ENCODE measurements around the gene WNT3.
A peak's percentile ranks its signal among the peaks of the same experiment; 100 is the strongest.

Gene WNT3

DNA sequence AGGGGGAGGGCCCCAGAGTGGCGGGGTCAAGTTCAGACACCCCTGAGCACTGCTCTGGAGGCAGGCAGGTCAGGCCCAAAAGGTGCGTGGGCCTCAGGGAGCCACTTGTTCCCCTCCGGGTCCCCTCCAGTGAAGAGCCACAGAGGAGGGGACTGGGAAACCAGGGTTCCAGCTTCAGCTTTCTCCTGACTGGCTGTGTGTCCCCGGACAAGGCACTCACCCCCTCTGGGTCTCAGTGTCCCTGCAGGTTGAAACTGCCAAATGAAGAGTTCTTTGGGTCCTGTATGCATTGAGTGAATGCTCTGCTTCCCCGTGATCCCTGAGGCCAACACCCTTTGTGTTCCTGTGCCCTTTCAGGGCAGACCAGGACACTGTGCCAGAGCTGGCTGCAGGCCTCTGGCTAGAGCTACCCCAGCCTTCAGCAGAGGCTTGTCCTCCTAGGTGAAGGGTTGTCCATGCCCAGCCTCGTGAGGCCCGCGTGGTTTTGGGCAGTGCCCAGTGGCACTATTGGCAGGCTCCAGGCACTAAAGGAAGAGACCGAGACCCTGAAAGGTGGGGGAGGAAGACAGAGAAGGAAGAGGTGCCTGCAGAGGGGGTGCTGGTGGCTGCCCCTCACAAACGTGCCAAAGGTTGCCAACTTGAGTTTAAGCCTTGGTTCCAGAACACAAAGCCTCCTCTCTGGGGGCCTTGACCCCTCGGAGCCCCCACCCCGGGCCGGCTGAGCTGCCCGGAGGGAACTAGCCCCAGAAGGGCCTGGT is 13.3 kb upstream of the WNT3 start:
- TF ChIP-seq, protein P1, sequence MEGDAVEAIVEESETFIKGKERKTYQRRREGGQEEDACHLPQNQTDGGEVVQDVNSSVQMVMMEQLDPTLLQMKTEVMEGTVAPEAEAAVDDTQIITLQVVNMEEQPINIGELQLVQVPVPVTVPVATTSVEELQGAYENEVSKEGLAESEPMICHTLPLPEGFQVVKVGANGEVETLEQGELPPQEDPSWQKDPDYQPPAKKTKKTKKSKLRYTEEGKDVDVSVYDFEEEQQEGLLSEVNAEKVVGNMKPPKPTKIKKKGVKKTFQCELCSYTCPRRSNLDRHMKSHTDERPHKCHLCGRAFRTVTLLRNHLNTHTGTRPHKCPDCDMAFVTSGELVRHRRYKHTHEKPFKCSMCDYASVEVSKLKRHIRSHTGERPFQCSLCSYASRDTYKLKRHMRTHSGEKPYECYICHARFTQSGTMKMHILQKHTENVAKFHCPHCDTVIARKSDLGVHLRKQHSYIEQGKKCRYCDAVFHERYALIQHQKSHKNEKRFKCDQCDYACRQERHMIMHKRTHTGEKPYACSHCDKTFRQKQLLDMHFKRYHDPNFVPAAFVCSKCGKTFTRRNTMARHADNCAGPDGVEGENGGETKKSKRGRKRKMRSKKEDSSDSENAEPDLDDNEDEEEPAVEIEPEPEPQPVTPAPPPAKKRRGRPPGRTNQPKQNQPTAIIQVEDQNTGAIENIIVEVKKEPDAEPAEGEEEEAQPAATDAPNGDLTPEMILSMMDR (IDR thresholded peaks at IDR 0.05; ENCODE audit: low read depth, low read length) = no peak
- no peak overlapping the region for H3K4me3 ChIP-seq (replicated peaks in 1 of 2; ENCODE audit: low read depth in 2 of 2, low read length in 2 of 2)
- DNase-seq (ENCODE audit: low read depth in 2 of 2) = no peak

DNA sequence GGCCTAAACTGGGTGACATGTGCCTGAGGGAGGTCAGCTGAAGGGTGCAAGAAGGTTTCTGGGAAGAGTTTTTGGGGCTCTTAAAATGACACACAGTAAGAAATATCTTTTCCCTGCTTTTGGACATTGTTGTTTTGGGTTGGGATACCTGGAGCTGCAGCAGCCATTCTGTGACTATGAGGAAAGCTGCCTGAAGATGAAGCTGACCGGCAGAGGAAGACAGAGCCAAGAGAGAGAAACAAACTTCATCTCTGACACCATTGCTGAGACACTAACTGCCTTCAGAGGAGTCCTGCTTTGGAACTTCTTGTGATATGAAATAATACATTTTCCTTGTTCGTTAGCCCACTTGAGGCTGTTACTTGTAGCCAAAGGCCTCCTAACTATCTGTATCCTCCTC is 8.8 kb upstream of the WNT3 start:
- TF ChIP-seq, protein P1 (IDR thresholded peaks at IDR 0.05; ENCODE audit: low read depth, low read length) = no peak
- no peak for DNase-seq (ENCODE audit: low read depth in 2 of 2)
- no peak overlapping the region for H3K4me3 ChIP-seq (replicated peaks in 1 of 2; ENCODE audit: low read depth in 2 of 2, low read length in 2 of 2)

DNA sequence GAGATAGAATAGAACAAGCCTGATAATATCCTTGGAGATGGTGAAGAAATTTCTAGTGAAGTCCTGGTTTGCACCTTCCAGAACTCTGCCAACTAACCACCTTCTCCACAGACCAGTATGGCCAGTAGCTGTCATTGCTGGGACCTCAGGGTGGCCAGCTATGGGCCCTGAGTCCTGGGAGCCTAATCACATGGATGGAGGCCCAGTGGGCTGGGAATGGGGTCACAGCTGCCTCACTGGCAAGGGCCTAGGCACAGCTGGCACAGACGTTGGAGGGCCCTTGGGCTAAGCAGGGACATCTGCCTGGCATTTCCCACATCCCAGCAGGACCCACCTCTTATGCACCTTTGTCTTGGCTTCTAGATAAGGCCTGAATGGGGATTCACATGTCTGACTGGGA is 7.6 kb upstream of the WNT3 start:
- H3K4me3 ChIP-seq (replicated peaks in 1 of 2; ENCODE audit: low read depth in 2 of 2, low read length in 2 of 2) = no peak overlapping the region
- TF ChIP-seq, protein P1 (IDR thresholded peaks at IDR 0.05; ENCODE audit: low read depth, low read length) = no peak

DNA sequence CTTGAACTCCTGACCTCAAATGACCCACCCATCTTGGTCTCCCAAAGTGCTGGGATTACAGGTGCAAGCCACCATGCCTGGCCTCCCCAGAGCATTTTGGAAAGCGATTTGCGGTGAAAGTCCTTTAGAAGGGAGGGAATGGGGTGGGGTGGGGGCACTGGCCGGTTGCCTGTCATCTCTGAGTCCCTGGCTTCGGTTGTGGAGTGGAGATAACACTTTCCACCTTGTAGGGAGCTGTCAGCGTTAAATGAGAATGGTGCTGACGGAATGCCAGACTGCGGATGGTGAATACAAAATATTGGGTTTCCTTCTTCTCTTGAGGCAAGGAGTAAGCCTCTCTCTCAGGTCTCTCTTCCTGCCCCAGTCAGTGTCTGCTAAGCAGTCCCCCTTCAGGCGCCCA is 5.2 kb upstream of the WNT3 start:
- DNase-seq (ENCODE audit: low read depth in 2 of 2) = no peak

More for the DNA sequence above, 7.6 kb upstream of the WNT3 start:
- no peak for DNase-seq (ENCODE audit: low read depth in 2 of 2)

DNA sequence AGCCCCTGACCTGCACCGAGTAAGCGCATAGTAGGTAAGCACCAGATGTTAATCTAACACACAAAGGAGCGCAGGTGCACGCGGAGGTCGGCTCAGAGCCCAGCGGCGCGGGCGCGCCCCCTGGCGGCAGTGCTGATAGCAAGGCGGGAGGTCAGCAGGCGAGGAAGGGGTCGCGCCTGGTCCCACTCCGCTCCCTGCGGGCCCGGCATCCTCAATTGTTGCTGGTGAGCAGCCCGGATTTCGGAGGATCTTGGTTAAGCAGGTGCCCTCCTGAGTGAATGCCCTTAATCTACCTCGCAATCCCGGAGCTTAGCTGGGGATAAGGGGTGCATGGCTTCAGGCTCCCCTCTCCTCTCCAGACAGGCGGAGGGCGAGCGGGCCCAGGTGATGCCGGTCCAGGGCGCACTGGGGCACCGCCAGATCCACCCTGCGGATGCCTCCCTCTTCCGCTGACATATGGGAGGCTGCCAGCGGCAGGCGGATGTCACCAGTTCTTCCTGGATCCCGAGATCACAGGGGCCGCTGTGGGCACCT is 4.0 kb upstream of the WNT3 start:
- H3K4me3 ChIP-seq (replicated peaks in 1 of 2; ENCODE audit: low read depth in 2 of 2, low read length in 2 of 2) = no peak overlapping the region
- no peak for DNase-seq (ENCODE audit: low read depth in 2 of 2)
- TF ChIP-seq, protein P1 (IDR thresholded peaks at IDR 0.05; ENCODE audit: low read depth, low read length) = peak; percentile 59

More for the DNA sequence above, 5.2 kb upstream of the WNT3 start:
- no peak overlapping the region for H3K4me3 ChIP-seq (replicated peaks in 1 of 2; ENCODE audit: low read depth in 2 of 2, low read length in 2 of 2)
- TF ChIP-seq, protein P1 (IDR thresholded peaks at IDR 0.05; ENCODE audit: low read depth, low read length) = no peak

DNA sequence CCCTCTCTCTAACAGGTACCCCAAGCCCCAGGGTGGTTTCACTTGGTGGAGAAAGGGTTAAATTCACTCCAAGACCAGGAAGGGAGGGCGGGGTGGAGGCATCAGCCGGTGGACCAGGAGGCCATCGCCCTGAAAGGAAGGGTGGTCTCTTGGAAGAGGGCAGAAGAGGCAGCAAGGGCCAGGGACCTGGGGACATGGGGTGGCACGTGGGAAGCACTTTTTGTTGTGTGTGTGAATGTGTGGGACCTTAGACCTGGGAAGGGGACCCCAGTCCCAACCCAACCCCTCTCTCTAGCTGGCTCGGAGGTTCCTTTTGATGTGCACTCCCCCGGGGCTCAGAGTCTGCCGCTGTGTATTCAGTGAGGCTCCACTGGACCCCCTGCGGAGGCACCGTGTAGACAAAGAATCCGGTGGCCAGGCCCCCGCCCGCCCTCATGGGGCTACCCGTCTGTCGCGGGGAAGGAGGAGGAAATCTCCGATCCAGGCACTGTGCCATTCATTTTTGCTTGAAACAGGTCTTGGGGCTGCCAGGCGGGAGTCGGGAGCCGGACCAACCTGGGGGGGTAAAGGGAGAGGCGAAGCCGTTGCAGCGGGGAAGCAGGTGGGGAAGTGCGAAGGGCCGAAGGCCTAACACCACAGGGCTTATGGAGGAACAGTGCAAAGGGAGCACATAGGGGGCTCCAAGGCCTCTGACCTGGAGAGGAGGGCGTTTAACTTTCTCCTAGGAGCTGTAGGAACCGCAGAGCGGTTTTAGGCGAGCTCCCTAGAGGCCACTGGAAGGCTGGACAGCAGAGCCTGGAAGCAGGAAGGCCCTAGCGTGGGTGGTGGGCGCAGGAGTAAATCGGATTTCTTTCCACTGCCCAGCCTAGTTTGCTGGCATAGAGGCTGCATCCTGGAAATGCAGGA is 3.2 kb upstream of the WNT3 start:
- TF ChIP-seq, protein P1 (IDR thresholded peaks at IDR 0.05; ENCODE audit: low read depth, low read length) = no peak
- H3K4me3 ChIP-seq (replicated peaks in 1 of 2; ENCODE audit: low read depth in 2 of 2, low read length in 2 of 2) = no peak overlapping the region

More for the DNA sequence above, 3.2 kb upstream of the WNT3 start:
- no peak for DNase-seq (ENCODE audit: low read depth in 2 of 2)
